Fibroblast of skin of left quadriceps (primary cell): Measurements from ENCODE around the gene TBATA.
A peak's percentile ranks its signal among the peaks of the same experiment; 100 is the strongest.

Experiments used
- DNase-seq, 2 experiments: peaks; one replicate each; pipeline ENCODE4 v3.0.0-alpha.2; 2013; ENCODE audit warnings: low read depth in 2 of 2

TBATA gene

GRCh38 chr10:70762441-70763175 lies 22.6 kb downstream of the TBATA start:
- DNase-seq, result no peak

DNA sequence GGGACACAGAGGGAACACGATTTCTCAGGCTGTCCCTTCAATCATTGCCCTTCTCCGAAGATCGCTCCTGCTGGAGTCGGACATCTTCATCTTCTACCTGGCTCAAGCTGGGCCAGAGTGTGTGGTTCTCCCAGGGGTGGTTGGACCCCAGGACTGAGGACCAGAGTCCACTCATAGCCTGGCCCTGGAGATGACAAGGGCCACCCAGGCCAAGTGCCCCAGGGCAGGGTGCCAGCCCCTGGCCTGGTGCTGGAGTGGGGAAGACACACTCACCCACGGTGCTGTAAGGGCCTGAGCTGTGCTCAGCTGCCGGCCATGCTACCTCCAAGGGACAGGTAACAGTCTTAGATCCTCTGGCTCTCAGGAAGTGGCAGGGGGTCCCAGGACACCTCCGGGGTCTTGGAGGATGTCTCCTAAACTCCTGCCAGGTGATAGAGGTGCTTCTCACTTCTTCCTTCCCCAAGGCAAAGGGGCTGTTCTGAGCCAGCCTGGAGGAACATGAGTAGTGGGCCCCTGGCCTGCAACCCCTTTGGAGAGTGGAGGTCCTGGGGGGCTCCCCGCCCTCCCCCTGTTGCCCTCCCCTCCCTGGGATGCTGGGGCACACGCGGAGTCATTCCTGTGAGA lies 23.3 kb downstream of the TBATA start:
- no peak for DNase-seq

DNA sequence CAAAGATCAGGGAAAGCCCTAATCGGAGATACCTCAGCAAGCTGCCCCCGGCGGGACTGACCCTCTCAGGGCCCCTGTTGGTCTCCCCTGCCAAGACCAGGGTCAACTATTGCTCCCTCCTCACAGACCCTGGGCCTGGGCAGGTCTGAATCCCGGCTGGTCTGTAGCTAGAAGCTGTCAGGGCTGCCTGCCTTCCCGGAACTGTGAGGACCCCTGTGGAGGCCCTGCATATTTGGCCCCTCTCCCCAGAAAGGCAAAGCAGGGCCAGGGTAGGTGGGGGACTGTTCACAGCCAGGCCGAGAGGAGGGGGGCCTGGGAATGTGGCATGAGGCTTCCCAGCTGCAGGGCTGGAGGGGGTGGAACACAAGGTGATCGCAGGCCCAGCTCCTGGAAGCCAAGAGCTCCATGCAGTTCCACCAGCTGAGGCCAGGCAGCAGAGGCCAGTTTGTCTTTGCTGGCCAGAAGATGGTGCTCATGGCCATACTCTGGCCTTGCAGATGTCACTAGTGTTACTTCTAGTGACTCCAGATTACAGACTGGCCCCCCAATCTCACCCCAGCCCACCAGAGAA lies 24.1 kb downstream of the TBATA start:
- no peak for DNase-seq

DNA sequence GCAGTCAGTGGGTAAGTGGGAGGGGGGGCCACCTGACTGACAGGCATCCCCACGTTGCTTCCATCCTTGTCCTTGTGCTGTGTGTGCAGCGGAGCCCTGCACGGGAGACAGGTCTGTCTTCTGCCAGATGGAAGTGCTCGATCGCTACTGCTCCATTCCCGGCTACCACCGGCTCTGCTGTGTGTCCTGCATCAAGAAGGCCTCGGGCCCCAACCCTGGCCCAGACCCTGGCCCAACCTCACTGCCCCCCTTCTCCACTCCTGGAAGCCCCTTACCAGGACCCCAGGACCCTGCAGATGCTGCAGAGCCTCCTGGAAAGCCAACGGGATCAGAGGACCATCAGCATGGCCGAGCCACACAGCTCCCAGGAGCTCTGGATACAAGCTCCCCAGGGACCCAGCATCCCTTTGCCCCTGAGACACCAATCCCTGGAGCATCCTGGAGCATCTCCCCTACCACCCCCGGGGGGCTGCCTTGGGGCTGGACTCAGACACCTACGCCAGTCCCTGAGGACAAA lies 24.8 kb downstream of the TBATA start:
- DNase-seq, result no peak

DNA sequence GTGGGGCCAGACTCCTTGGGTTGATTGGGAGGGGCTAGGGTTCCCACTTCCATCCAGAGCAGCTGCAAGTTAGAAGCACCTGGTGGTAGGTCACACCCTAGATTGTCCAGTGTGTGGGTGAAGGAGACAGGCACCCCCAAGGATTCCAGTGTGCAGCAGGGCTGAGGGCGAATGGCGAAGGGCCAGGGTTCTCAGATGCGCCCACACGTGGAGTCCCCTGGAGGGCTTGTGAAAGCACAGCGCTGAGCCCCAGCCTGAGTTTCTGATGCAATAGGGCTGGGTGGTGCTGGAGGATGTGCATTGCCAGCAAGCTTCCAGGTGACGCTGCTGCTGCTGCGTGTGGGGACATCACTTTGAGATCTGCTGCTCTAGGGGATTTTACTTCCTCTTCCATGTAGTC lies 25.4 kb downstream of the TBATA start:
- no peak for DNase-seq

- DNase-seq, result peak; percentile 42 to 44
Measured at GRCh38 chr10:70758757-70759514, 26.2 kb downstream of the TBATA start.

- no peak for DNase-seq
Measured at GRCh38 chr10:70757856-70758255, 27.3 kb downstream of the TBATA start.

DNA sequence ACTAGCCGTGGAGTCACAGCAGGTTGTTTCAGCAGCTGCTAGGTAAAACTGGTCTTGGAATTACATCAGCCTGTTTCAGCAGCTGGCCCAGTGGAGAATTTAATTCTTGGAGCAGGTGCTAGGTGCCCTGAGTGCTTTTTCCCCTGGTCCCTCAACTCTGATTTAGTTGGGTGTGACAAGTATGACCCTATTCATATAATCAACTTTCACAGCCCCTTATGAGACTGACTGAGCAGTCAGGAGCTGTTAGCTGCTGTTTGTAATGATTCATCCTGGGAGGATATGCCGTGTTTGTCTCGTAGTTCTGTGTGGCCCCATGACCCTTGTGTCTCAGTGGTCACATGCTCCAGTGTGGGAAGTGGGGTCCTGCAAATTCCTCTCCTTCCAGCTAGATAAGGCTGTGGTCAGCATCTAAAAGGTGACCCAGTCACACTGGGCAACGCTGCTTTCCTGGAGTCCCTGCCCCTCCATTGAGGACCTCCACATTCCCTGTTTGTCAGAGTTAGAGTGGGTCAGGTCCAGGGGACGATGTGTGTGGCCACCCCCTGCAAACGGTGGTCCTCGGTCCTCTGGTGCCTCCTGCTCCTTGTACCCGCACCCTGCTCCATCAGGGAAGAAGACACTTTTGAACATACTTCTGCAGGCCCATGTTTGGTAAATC lies 28.3 kb downstream of the TBATA start:
- DNase-seq, result no peak

- no peak for DNase-seq
Measured at GRCh38 chr10:70753841-70754621, 31.1 kb downstream of the TBATA start.

- no peak for DNase-seq
Measured at GRCh38 chr10:70753026-70753663, 32.0 kb downstream of the TBATA start.

- DNase-seq, result no peak
Measured at GRCh38 chr10:70752571-70752970, 32.6 kb downstream of the TBATA start.

- DNase-seq, result no peak
Measured at GRCh38 chr10:70751991-70752390, 33.2 kb downstream of the TBATA start.

- no peak for DNase-seq
Measured at GRCh38 chr10:70751356-70751755, 33.8 kb downstream of the TBATA start.

DNA sequence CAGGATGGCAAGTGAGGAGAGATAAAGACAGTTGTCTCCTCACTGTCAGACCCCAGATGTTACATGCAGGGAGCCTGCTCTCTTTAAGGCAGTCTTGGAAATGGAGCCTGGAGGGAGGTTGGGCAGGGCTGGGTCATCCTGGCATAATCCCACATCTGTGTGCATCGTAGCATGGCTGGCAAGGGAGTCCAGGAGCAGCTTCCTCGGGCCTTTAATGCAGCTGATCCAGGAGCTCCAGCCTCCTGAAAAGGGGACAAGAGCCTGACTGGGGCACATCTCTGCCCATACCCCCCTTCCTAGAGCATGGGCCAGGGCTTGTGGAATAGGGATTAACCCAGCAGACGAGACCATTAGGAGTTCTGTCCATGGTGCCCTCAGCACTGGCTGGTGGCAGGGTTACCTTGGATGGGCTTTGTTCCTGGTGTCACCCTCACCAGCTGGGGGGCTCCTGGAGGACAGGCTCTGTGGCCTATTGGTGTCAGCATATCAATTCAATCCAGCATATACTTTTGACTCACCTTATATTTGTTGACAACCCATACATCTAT lies 34.9 kb downstream of the TBATA start:
- DNase-seq, result no peak

DNA sequence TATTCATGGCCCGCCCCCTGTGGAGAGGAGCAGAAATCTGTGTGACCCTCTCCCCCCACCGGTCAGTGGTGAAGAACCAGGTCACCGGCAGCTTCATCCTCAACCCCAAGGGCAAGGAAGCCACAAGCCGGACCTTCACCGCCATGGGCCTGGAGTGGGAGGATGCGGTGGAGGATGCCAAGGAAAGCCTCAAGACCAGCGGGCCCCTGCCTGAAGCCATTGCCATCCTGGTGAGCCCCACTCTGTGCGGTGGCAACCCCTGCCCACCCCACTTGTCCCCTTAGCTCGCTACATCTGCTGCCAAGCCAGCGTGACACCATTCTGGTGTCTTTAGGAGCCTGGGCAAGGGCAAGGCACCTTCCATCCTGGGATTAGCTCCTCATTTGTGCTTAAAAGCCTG lies 35.4 kb downstream of the TBATA start:
- no peak for DNase-seq

DNA sequence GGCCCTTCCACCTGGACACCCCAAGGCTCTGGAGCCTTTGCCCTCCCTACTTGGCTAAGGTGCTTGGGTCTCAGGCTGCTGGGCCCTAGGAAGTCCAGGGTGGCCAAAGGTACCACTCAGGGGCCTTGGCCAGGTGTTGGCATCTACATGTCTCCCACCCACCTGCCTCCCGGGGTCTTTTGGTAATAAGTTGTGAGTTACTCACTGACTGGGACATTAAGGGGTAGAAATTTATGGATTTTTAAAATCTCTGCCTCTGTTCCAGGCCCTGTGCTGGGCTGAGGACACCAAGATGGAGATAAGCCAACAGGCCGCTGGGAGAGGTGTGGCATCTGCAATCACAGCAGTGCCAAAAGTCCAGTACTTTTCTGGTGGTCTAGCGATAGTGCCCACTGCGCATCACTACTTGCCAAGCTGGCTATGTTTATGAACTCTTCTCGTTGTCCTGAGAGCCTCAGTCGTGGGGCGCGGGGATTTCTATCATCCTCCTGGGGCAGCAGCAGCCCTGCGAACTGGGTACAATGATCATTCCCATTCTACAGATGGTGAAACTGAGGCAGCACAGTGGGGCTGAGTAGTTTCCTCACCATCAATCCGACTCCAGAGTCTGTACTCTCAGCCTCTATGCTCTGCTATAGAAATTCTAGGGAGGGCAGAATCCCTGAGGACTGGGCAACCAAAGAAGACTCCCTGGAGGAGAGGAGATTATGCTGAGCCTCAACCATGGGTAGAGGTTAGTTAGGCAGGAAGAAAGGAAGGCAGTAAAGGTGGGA lies 36.2 kb downstream of the TBATA start:
- no peak for DNase-seq

- DNase-seq, result no peak
Measured at GRCh38 chr10:70748305-70748704, 36.9 kb downstream of the TBATA start.

DNA sequence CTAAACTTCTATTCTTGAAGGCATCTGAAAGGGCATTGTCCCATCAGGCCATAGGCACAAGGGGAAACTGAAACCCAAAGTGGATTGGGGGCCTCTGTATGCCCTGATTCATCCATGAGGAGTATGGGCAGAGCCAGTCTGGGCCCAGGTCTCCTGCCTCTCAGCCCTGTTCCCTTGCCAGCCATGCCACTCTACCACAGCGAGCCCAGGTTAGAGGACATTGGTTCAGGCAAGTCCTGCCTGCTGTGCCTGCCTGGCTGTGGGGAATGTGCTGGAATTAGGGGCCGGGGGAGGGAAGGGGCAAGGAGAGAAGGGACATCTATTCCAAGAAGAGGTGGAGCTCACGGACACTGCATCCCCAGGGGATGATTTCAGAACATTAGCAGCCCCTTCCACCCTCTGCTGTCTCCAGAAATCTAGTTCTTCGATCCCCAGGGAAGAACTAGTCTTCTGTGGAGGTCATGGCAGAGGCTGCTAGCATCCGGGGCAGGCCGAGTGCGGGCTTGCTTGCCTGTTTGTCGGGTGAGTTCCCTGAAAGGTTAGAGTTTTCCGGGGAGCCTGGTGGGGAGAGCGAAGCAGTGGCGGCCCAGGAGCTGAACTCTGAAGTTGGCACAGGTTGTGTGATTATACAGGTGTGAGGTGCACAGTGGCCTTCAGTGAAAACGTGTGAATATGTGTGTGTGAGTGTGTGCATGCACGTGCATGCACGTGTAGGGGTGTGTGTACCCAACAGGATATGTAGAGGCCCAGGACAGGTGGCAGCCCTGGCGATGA lies 37.8 kb downstream of the TBATA start:
- DNase-seq, result no peak

DNA sequence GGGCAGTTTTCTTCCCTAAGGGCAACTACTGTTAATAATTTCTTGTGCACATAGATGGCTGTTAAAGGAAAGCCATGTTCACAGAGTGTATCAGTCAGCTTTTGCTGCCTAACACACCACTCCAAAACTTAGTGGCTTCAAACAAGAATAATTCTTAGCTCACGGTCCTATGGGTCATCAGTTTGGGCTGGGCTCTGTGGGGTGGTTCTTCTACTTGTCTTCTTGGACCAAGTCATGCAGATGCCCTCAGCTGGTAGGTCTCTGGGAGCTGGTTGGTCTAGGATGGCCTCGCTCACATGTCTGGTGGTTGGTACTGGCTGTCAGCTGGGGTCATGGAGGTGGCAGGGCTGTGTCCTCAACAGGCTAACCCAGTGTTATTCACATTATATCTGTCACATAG lies 39.6 kb downstream of the TBATA start:
- no peak for DNase-seq
